Transverse colon (tissue), 4 donors: Measurements from ENCODE around the gene DEDD. TPM values are rescaled to one million over a fixed set of nuclear protein-coding genes. Genes with fewer than 3 reads are reported as not detected.

Experiments used
- DNase-seq: peaks from one replicate; pipeline ENCODE4 v3.0.0-alpha.2; 2019
- H3K27ac ChIP-seq, 4 donors: fragments of 200-600 bp; sonication (generic); 2 replicates each; pipeline ENCODE4 v1.5.1; 2016 to 2018; ENCODE audit warnings: inconsistent platforms in 4 of 4
- H3K27me3 ChIP-seq: fragments of 200-600 bp; sonication (generic); 2 replicates; pipeline ENCODE4 v1.5.1; 2017; ENCODE audit warnings: inconsistent platforms
- H3K36me3 ChIP-seq, 4 donors: fragments of 200-600 bp; sonication (generic); 2 replicates each; pipeline ENCODE4 v1.5.1; 2017 to 2019; ENCODE audit warnings: inconsistent platforms in 4 of 4
- H3K4me1 ChIP-seq, 4 donors: fragments of 200-600 bp; sonication (generic); 2 replicates each; pipeline ENCODE4 v1.5.1; 2017 to 2020; ENCODE audit warnings: inconsistent platforms in 4 of 4
- H3K4me3 ChIP-seq, 4 donors: fragments of 200-600 bp; sonication (generic); 1 replicate in 1 of 4; 2 replicates in 3 of 4; pipeline versions ENCODE4 v1.5.1 to v1.6.1; 2017 to 2019; ENCODE audit warnings: inconsistent platforms in 4 of 4
- H3K9me3 ChIP-seq, 2 donors: fragments of 200-600 bp; sonication (generic); 2 replicates each; pipeline ENCODE4 v1.5.1; 2017 to 2019; ENCODE audit warnings: inconsistent platforms in 2 of 2
- CTCF ChIP-seq, 5 experiments: fragments of 200-600 bp in 3 of 5; fragments of 450-650 bp in 2 of 5; sonication (generic) in 3 of 5; IDR thresholded peaks; 1 replicate in 2 of 5; 2 replicates in 3 of 5; pipeline ENCODE4 v1.5.1; 2016 to 2017; ENCODE audit warnings: antibody characterized with exemption in 5 of 5, inconsistent platforms in 3 of 5, mild to moderate bottlenecking in 2 of 5, moderate library complexity in 1 of 5
- EP300 ChIP-seq: sonication (generic); formaldehyde crosslinking; IDR thresholded peaks from one replicate; pipeline ENCODE4 v1.6.1; 2017; ENCODE audit warnings: antibody characterized with exemption, low read depth
- POLR2A ChIP-seq: fragments of 450-650 bp; IDR thresholded peaks from one replicate; pipeline ENCODE4 v1.6.1; 2016; ENCODE audit warnings: antibody characterized with exemption, mild to moderate bottlenecking, moderate library complexity
- POLR2AphosphoS5 ChIP-seq, 3 donors: sonication (generic); formaldehyde crosslinking; IDR thresholded peaks; one replicate each; pipeline ENCODE4 v1.6.1; 2016; ENCODE audit warnings: antibody characterized with exemption in 3 of 3
- WGBS, 2 donors: methylation state at CpG; one replicate each; pipeline ENCODE4 v1.1.5; 2018; ENCODE audit warnings: low coverage in 1 of 2; 5-methylcytosine and 5-hydroxymethylcytosine counted together
- in situ Hi-C, 4 donors: fragments of 200-750 bp; cut with MboI; loops; one replicate each; pipeline versions ENCODE4 v1.15.0 to v1.15.1; 2017; ENCODE audit warnings: low sequenced_read_pairs in 3 of 4, low pct_ligation_motif_present in 1 of 4, low pct_unique_long_range_greater_than_20kb in 1 of 4
- intact Hi-C: fragments of 100-400 bp; cut with DNase I; formaldehyde crosslinking; loops from one replicate; pipeline ENCODE4 v1.15.1; 2023; ENCODE audit warnings: low total_unique reads
- total RNA-seq, 4 donors: library from RNA; depleted of rRNA; stranded (reverse); fragments of >200 nt; gene quantifications; one replicate each; pipeline ENCODE4 v1.1.0, GENCODE V29; 2016

DEDD gene
- total RNA-seq, 4 donors from 2014 or later: 30.3 to 73.7 (median 38.6) TPM

- in situ Hi-C loops: loop anchor here in 3 of 4 donors (5.0 to 25.0 kb wide), 3 partner anchors 102 to 262 kb away; no protein-coding TSS in a partner anchor
- H3K27ac ChIP-seq: peak overlapping the region in 3 of 4 donors; percentile 66 to 88 (median 79)
- no peak for TF ChIP-seq POLR2AphosphoS5 (IDR thresholded peaks at IDR 0.05)
- TF ChIP-seq EP300: no peak
- TF ChIP-seq POLR2A: no peak
- no peak for TF ChIP-seq CTCF (IDR thresholded peaks at IDR 0.05)
- intact Hi-C loops: loop anchor here (5.0 kb wide), 1 partner anchor 102 kb away; no protein-coding TSS in a partner anchor
- H3K27me3 ChIP-seq: no peaks in the 10 kb centered on the region
- DNase-seq: no peak
- H3K36me3 ChIP-seq: peaks cover 0 to 9% (median 6%) of the 10 kb centered on the region in 4 donors
- peak overlapping the region in 3 of 4 donors; percentile 51 to 75 (median 62) for H3K4me3 ChIP-seq
- WGBS, 2 donors: 71 to 79% methylated on average over 2 to 9 of the region's 9 CpGs
- H3K4me1 ChIP-seq: peaks cover 6 to 20% (median 9%) of the 10 kb centered on the region in 4 donors
- no peaks in the 10 kb centered on the region for H3K9me3 ChIP-seq
These were observed 33.2 kb downstream of the DEDD start for GRCh38 chr1:161099090-161099802.

- peak in 1 of 3 donors; percentile 40 for TF ChIP-seq POLR2AphosphoS5 (IDR thresholded peaks at IDR 0.05)
- peak in 1 of 5 experiments; percentile 26 for TF ChIP-seq CTCF (IDR thresholded peaks at IDR 0.05)
- no peak for TF ChIP-seq EP300
- H3K9me3 ChIP-seq: no peaks in the 10 kb centered on the region
- intact Hi-C loops (loop anchor here (5.0 kb wide), 1 partner anchor 101 kb away; no protein-coding TSS in a partner anchor), in situ Hi-C loops (loop anchor here in 3 of 4 donors (5.0 to 25.0 kb wide), 3 partner anchors 101 to 261 kb away; no protein-coding TSS in a partner anchor)
- H3K4me3 ChIP-seq: peak within 1 kb of the TSS; percentile 51 to 75 (median 61)
- H3K27ac ChIP-seq: peak within 1 kb of the TSS; percentile 66 to 88 (median 76)
- WGBS, 2 donors: 4% methylated on average over 54 of the region's 71 CpGs; no CpG with 5 or more reads in 1 of the 2 donors
- H3K36me3 ChIP-seq: peaks cover 0 to 9% (median 6%) of the 10 kb centered on the region in 4 donors
- DNase-seq: peak; percentile 91
- peaks cover 6 to 20% (median 9%) of the 10 kb centered on the region in 4 donors for H3K4me1 ChIP-seq
- H3K27me3 ChIP-seq: no peaks in the 10 kb centered on the region
These were observed 34.0 kb downstream of the DEDD start, which contains the start of gene KLHDC9 for GRCh38 chr1:161098210-161099068. Gene KLHDC9 (plus strand): TSS chr1:161098361. CDS start chr1:161098536, 175 bp downstream.

GRCh38 chr1:161096530-161096929 lies 35.9 kb downstream of the DEDD start:
- peaks cover 0 to 8% (median 4%) of the 10 kb centered on the region in 4 donors for H3K36me3 ChIP-seq
- 40 to 43% methylated on average over 1 of the region's 1 CpG for WGBS, 2 donors
- no peak for DNase-seq
- H3K4me1 ChIP-seq: peaks cover 6 to 20% (median 9%) of the 10 kb centered on the region in 4 donors
- no peak overlapping the region for H3K4me3 ChIP-seq
- in situ Hi-C loops (loop anchor here in 3 of 4 donors (5.0 to 25.0 kb wide), 3 partner anchors 99 to 259 kb away; no protein-coding TSS in a partner anchor), intact Hi-C loops (loop anchor here (5.0 kb wide), 1 partner anchor 99 kb away; no protein-coding TSS in a partner anchor)
- H3K27ac ChIP-seq: peak overlapping the region in 1 of 4 donors; percentile 43
- no peaks in the 10 kb centered on the region for H3K9me3 ChIP-seq
- H3K27me3 ChIP-seq: no peaks in the 10 kb centered on the region
- TF ChIP-seq CTCF (IDR thresholded peaks at IDR 0.05) (no peak), POLR2AphosphoS5 (IDR thresholded peaks at IDR 0.05) (no peak), EP300 (no peak), POLR2A (no peak)
